ENCODE data around the gene ANKRD44.

Gene ANKRD44

DNA sequence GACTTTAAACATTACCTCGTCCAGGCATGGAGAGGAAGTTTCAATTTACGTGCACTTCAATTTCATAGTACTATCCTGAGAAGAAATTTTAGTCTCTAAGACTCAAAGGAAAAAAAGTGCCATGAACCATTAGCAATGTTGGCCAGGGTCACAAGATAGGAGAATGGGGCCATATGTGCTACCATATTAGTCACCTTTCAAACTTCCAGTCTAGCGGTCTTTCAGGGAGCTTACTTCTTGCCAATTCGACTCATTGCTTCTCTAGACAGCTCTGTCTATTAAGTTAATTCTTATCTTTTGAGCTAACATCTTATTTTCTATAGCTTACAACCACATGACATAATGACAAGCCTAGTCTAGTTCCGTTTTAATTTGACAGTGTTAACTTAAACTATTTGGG lies 129.1 kb downstream of the ANKRD44 start:
- peaks cover 21% of the 10 kb centered on the region; the same call in 1 of the 2 replicates for H3K36me3 ChIP-seq (ENCODE audit: insufficient read depth, low read length)
- no peaks in the 10 kb centered on the region for H3K9me3 ChIP-seq (ENCODE audit: insufficient read depth, low read depth, low read length)
- no peaks in the 10 kb centered on the region for H3K9me2 ChIP-seq (replicated peaks; ENCODE audit: low read depth, low read length)
- no peaks in the 10 kb centered on the region for H3F3A ChIP-seq (ENCODE audit: low read depth)
- H2AFZ ChIP-seq (ENCODE audit: low read length) = no peak overlapping the region
- no peak overlapping the region for H3K9ac ChIP-seq (ENCODE audit: low read depth, low read length, poor library complexity, severe bottlenecking)
- H3K4me2 ChIP-seq (ENCODE audit: low read depth, low read length, poor library complexity, severe bottlenecking) = no peak overlapping the region
- H3K27me3 ChIP-seq (ENCODE audit: insufficient read depth, low read length, poor library complexity, severe bottlenecking) = no peaks in the 10 kb centered on the region
- H3K79me2 ChIP-seq (ENCODE audit: insufficient read depth, low read length) = no peaks in the 10 kb centered on the region; the same call in 1 of the 2 replicates
- no peaks in the 10 kb centered on the region for H3K4me1 ChIP-seq (ENCODE audit: insufficient read depth, low read length, poor library complexity, severe bottlenecking)
- H3K4me3 ChIP-seq (ENCODE audit: low read length, poor library complexity, severe bottlenecking) = no peak overlapping the region
- H4K20me1 ChIP-seq (ENCODE audit: insufficient read depth, low read length, poor library complexity, severe bottlenecking) = no peaks in the 10 kb centered on the region
- TF ChIP-seq EZH2phosphoT487 (IDR thresholded peaks at IDR 0.05; ENCODE audit: borderline replicate concordance) = no peak
- TF ChIP-seq, protein P1, sequence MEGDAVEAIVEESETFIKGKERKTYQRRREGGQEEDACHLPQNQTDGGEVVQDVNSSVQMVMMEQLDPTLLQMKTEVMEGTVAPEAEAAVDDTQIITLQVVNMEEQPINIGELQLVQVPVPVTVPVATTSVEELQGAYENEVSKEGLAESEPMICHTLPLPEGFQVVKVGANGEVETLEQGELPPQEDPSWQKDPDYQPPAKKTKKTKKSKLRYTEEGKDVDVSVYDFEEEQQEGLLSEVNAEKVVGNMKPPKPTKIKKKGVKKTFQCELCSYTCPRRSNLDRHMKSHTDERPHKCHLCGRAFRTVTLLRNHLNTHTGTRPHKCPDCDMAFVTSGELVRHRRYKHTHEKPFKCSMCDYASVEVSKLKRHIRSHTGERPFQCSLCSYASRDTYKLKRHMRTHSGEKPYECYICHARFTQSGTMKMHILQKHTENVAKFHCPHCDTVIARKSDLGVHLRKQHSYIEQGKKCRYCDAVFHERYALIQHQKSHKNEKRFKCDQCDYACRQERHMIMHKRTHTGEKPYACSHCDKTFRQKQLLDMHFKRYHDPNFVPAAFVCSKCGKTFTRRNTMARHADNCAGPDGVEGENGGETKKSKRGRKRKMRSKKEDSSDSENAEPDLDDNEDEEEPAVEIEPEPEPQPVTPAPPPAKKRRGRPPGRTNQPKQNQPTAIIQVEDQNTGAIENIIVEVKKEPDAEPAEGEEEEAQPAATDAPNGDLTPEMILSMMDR (conservative IDR thresholded peaks at IDR 0.05; ENCODE audit: low read length) = no peak

DNA sequence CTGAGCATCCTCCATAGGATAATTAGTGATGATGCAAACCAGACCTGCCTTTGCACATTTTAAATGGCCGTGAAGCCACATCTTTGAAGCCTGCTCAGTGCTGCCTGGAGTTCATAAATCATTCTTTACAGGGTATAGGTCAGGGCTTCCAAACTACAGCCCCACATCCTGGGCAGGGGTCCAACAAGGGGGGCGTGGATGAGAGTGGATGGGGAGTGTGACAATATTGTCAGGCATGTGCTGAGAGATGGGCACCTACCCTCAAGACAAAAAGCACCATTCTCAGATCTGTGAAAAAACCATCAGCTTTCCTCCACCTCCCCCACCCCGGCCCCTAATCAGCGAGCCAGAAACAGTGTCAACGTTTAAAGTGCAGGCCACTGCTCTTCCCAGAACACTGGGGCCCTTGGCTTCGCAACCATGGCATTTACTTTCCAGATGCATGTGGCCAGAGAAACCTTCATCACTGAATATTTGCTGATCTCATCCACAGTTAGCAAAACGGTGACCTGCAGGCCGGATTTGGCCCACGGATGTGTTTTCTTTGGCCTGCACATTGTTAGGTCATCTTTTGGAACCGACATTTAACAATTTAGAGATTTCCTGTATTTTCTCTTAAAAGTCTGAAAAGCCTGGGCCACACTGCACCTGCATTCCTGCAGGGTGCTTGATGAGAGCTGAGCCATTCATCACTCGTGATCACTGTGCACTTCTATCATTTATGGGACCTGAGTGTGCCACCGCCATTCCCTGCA lies 130.7 kb downstream of the ANKRD44 start:
- H2AFZ ChIP-seq (ENCODE audit: low read length) = no peak overlapping the region
- peaks cover 8% of the 10 kb centered on the region; the same call in 1 of the 2 replicates for H3K36me3 ChIP-seq (ENCODE audit: insufficient read depth, low read length)
- no peaks in the 10 kb centered on the region for H3K27me3 ChIP-seq (ENCODE audit: insufficient read depth, low read length, poor library complexity, severe bottlenecking)
- H3F3A ChIP-seq (ENCODE audit: low read depth) = no peaks in the 10 kb centered on the region
- no peaks in the 10 kb centered on the region for H3K4me1 ChIP-seq (ENCODE audit: insufficient read depth, low read length, poor library complexity, severe bottlenecking)
- H3K9ac ChIP-seq (ENCODE audit: low read depth, low read length, poor library complexity, severe bottlenecking) = no peak overlapping the region
- no peaks in the 10 kb centered on the region for H4K20me1 ChIP-seq (ENCODE audit: insufficient read depth, low read length, poor library complexity, severe bottlenecking)
- H3K4me3 ChIP-seq (ENCODE audit: low read length, poor library complexity, severe bottlenecking) = no peak overlapping the region
- H3K9me3 ChIP-seq (ENCODE audit: insufficient read depth, low read depth, low read length) = no peaks in the 10 kb centered on the region
- H3K9me2 ChIP-seq (replicated peaks; ENCODE audit: low read depth, low read length) = no peaks in the 10 kb centered on the region
- no peak overlapping the region for H3K4me2 ChIP-seq (ENCODE audit: low read depth, low read length, poor library complexity, severe bottlenecking)
- H3K79me2 ChIP-seq (ENCODE audit: insufficient read depth, low read length) = no peaks in the 10 kb centered on the region; the same call in 1 of the 2 replicates
- no peak for TF ChIP-seq EZH2phosphoT487 (IDR thresholded peaks at IDR 0.05; ENCODE audit: borderline replicate concordance)
- TF ChIP-seq, protein P1 (conservative IDR thresholded peaks at IDR 0.05; ENCODE audit: low read length) = no peak

DNA sequence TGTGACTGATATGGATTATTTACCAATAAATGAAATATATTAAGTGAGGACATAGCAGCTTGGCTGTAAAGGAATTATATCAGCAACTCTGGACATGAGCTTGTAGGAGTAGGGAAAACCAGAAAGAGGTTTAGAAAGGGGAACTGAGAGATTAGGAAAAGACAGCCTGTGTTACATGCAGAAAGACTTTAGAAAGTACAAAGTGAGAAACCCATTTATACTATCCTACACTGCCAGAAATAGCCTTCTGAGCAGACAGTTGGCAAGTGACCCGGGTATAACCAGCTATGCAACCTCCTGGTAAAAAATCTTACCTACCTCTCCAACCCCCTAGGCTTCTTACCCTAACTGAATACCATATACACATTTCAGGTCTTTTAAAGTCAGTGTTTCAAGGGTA lies 134.1 kb downstream of the ANKRD44 start:
- no peaks in the 10 kb centered on the region; the same call in 1 of the 2 replicates for H3K36me3 ChIP-seq (ENCODE audit: insufficient read depth, low read length)
- no peaks in the 10 kb centered on the region for H3K4me1 ChIP-seq (ENCODE audit: insufficient read depth, low read length, poor library complexity, severe bottlenecking)
- no peak overlapping the region for H3K9ac ChIP-seq (ENCODE audit: low read depth, low read length, poor library complexity, severe bottlenecking)
- H4K20me1 ChIP-seq (ENCODE audit: insufficient read depth, low read length, poor library complexity, severe bottlenecking) = no peaks in the 10 kb centered on the region
- no peak overlapping the region for H2AFZ ChIP-seq (ENCODE audit: low read length)
- H3K27me3 ChIP-seq (ENCODE audit: insufficient read depth, low read length, poor library complexity, severe bottlenecking) = no peaks in the 10 kb centered on the region
- no peaks in the 10 kb centered on the region for H3K9me3 ChIP-seq (ENCODE audit: insufficient read depth, low read depth, low read length)
- H3K4me2 ChIP-seq (ENCODE audit: low read depth, low read length, poor library complexity, severe bottlenecking) = no peak overlapping the region
- H3K4me3 ChIP-seq (ENCODE audit: low read length, poor library complexity, severe bottlenecking) = no peak overlapping the region
- TF ChIP-seq EZH2phosphoT487 (IDR thresholded peaks at IDR 0.05; ENCODE audit: borderline replicate concordance) = no peak
- TF ChIP-seq, protein P1 (conservative IDR thresholded peaks at IDR 0.05; ENCODE audit: low read length) = no peak
- no peaks in the 10 kb centered on the region for H3F3A ChIP-seq (ENCODE audit: low read depth)
- no peaks in the 10 kb centered on the region for H3K9me2 ChIP-seq (replicated peaks; ENCODE audit: low read depth, low read length)
- no peaks in the 10 kb centered on the region for H3K79me2 ChIP-seq (ENCODE audit: insufficient read depth, low read length)
